GM12801 (cell line): Measurements from ENCODE around the gene WNK2.

ENCODE experiments used
- TF ChIP-seq, protein P1 (sequence below): IDR thresholded peaks from one replicate; pipeline ENCODE4 v1.5.1; 2011; ENCODE audit warnings: control low read depth; ENCODE audit not compliant: insufficient read length; ENCODE audit errors: extremely low read depth

WNK2 gene

DNA sequence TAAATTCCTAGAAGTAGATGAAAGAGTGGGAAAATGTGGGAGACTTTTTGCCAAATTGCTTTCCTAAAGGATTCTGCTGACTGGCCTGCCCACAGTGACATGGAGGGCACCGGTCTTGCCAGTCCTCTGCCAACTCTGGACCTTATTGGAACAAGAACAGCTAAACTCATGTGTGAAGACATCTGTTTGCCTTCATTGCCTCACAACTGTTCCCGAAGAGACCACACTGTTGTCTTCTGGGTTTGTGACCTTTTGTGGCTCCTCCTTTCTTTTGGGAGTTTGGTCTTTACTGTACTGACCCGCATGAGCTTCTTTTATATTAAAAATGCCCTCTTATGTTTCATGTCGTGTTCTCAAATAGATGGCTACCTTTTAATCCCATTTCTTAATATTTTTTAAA lies 16.1 kb upstream of the WNK2 start:
- TF ChIP-seq, protein P1, sequence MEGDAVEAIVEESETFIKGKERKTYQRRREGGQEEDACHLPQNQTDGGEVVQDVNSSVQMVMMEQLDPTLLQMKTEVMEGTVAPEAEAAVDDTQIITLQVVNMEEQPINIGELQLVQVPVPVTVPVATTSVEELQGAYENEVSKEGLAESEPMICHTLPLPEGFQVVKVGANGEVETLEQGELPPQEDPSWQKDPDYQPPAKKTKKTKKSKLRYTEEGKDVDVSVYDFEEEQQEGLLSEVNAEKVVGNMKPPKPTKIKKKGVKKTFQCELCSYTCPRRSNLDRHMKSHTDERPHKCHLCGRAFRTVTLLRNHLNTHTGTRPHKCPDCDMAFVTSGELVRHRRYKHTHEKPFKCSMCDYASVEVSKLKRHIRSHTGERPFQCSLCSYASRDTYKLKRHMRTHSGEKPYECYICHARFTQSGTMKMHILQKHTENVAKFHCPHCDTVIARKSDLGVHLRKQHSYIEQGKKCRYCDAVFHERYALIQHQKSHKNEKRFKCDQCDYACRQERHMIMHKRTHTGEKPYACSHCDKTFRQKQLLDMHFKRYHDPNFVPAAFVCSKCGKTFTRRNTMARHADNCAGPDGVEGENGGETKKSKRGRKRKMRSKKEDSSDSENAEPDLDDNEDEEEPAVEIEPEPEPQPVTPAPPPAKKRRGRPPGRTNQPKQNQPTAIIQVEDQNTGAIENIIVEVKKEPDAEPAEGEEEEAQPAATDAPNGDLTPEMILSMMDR, result no peak

DNA sequence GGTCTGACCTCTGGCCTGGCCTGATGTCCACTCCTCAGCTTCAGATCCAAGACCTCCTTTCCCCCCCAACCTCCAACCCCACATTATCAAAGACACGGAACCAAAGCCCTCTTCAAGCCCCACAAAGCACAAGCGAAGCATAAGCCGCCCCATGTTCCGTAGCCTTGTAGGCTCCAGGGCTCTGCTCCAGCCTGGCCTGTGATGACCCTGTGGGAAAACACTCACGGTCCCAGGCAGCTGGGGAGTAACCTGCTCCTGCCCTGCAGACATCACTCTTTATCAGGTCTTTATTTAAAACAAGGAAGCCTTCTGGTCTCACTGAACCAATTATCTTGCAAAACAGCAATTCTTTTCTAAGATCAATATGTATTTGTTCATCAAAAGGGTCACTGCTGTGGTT lies 15.4 kb upstream of the WNK2 start:
- TF ChIP-seq, protein P1, result no peak

DNA sequence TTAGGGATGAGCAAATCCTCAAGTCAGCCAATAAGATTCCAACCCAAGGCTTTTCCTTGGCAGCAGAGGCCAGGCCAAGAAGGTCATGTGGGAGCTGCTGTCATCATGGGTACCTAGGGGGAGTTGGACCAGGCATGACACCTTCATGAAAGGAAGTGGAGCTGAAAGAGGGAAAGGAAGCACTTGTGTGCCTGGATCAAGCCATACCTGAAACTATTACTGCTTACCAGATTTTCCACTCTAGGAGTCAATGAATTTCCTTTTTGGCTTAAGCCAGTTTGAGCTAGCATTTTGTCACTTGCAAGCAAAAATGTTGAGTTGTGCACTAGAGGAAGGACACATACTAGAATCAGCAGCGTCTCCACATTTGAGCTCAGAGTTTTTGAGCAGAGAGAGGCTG lies 14.5 kb upstream of the WNK2 start:
- TF ChIP-seq, protein P1, result no peak

DNA sequence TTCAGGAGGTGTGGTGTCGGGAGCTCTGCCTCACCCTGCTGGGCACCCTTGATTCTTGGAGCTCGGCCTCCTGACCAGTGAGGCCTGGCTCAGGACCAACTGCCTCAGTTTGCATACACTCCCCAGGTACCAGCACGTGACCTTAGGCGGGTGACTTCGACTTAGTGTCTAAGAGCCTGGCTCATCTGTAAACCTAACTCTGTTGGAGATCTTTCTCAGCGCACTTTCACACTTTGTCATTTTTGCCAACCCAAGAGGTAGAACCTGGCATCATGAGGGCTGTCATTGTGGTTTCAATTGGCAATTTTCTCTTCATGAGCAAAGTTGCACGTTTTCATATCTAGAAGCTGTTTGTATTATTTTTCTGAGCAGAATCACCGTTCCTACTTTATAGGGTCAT lies 13.4 kb upstream of the WNK2 start:
- TF ChIP-seq, protein P1, result no peak

DNA sequence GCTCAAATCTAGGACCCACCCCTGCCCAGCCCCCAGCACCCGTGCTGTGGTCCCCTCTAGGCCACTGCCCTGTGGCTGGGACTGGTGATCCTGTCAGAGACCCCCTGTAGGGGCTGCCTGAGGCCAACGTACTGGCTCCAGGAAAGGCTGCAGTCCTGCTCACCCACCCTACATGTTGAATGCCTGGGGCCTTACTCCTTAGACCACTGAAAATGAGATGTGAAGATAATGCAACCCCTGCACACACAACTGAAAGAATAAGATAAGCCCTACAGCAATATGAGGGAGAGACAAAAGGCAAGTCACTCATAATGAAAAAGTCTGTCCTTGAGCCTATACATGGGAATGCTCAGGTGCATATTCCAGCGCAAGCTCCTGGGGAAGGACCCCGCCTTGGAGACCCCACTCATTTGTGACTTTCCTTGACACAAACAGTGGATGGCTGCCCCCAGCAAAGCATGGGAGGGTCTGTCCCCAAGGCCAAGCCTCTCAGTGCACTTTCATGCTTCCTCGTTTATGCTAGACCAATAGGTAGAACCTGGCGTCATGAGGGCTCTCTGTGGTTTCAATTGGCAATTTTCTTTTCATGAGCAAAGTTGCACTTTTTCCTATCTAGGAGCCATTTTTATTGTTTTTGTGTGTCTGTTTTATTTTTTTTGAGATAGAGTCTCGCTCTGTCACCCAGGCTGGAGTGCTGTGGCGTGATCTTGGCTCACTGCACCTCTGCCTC lies 12.5 kb upstream of the WNK2 start:
- TF ChIP-seq, protein P1, result no peak

DNA sequence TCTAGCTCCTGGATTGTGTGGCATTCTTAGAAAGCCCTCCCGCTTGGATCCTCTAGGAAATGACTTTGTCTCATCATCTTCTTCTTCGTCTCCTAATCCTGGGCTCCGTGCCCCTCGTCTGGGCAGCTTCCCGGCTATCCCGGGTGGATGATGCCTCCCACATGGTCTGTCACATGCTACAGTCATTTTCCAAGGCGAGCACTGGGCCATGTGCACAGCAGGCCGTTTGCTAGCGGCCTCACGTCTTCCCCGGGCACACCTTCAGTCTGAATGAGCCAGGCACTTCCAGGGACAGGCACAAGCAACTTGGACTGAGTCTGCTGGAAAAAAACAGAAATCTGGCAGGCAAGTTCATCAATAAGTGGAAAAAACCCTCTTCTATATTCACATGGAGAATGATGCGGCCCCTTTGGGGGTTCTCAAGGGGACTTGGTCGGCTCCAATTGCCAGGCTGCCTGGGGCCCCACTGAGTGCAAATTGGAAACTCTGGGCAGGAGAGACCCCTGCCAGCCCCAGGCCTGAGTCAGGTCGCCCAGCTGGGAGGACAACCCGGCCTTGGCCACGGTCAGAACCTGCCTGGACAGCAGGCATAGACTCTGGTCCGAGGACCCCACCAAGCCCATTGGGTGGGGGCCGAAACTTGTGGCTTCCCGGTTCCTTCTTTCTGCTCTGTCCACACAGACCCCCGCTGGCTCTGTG lies 11.1 kb upstream of the WNK2 start:
- TF ChIP-seq, protein P1, result no peak

DNA sequence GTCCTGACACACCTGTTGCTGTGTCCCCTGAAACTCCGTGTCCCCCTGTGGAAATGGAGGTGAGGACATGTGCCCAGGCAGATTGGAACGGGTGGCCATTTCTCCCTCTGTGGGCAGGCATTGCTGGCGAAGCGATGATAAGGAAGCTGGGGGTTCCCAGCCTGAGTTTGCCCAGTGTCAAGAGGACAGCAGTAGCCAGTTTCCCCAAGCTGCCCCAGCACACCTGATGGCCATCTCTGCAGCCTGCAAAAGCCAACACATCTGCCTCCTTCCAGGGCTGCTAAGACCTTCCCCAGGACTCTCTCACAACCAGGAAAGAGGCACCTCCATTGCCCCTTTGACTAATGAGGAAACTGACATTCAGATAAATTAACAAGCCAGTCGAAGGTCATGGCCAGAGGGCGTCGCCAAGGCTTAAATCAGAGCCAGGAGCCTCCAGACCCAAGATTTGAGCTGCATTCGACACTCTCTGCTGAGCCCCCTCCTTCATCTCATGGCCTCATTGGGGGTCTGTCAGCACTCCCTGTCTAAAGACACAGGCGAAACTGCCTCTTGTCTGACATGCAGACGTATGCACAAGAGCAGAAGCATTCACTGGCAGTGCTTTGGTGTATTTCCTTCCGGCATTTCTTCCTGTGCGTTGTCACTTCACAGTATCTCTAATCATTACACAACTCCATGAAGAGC lies 10.4 kb upstream of the WNK2 start:
- TF ChIP-seq, protein P1, result no peak
